ENCODE measurements around the gene RBL1. TPM values are rescaled to one million over a fixed set of nuclear protein-coding genes. Genes with fewer than 3 reads are reported as not detected.

Gene RBL1
- total RNA-seq, 2 donors from 2014 or later, result 2.5 to 17.1 TPM

GRCh38 chr20:36988494-36988966 is 107.3 kb downstream of the RBL1 start:
- H3K27ac ChIP-seq, result no peak overlapping the region
- H3K4me1 ChIP-seq (ENCODE audit: control insufficient read depth in 1 of 2, low read depth in 2 of 2), result no peaks in the 10 kb centered on the region
- no peaks in the 10 kb centered on the region for H3K36me3 ChIP-seq
- H3K4me3 ChIP-seq, result no peak overlapping the region
- H3K27me3 ChIP-seq (replicated peaks; ENCODE audit: insufficient read depth), result no peaks in the 10 kb centered on the region
- no peak for TF ChIP-seq CTCF (IDR thresholded peaks at IDR 0.05)
- H3K9me3 ChIP-seq, result no peaks in the 10 kb centered on the region
- DNase-seq (ENCODE audit: low spot score) (no peak), ATAC-seq (ENCODE audit: insufficient number of reproducible peaks, low FRiP score, low read depth) (no peak)

GRCh38 chr20:36984257-36984638 is 111.5 kb downstream of the RBL1 start:
- Histone ChIP-seq H3K27ac (no peak overlapping the region), H3K9me3 (no peaks in the 10 kb centered on the region), H3K27me3 (replicated peaks; ENCODE audit: insufficient read depth) (no peaks in the 10 kb centered on the region), H3K36me3 (no peaks in the 10 kb centered on the region), H3K4me1 (ENCODE audit: control insufficient read depth in 1 of 2, low read depth in 2 of 2) (no peaks in the 10 kb centered on the region), H3K4me3 (no peak overlapping the region)
- no peak for DNase-seq (ENCODE audit: low spot score)
- no peak for TF ChIP-seq CTCF (IDR thresholded peaks at IDR 0.05)
- no peak for ATAC-seq (ENCODE audit: insufficient number of reproducible peaks, low FRiP score, low read depth)

GRCh38 chr20:36975099-36975818 is 120.5 kb downstream of the RBL1 start:
- no peaks in the 10 kb centered on the region for H3K27me3 ChIP-seq (replicated peaks; ENCODE audit: insufficient read depth)
- DNase-seq (ENCODE audit: low spot score), result no peak
- no peaks in the 10 kb centered on the region for H3K9me3 ChIP-seq
- H3K4me1 ChIP-seq (ENCODE audit: control insufficient read depth in 1 of 2, low read depth in 2 of 2), result no peaks in the 10 kb centered on the region
- no peak for TF ChIP-seq CTCF (IDR thresholded peaks at IDR 0.05)
- no peak overlapping the region for H3K4me3 ChIP-seq
- ATAC-seq (ENCODE audit: insufficient number of reproducible peaks, low FRiP score, low read depth), result no peak
- no peaks in the 10 kb centered on the region for H3K36me3 ChIP-seq
- no peak overlapping the region for H3K27ac ChIP-seq

- Histone ChIP-seq H3K36me3 (no peaks in the 10 kb centered on the region), H3K27me3 (replicated peaks; ENCODE audit: insufficient read depth) (no peaks in the 10 kb centered on the region), H3K9me3 (no peaks in the 10 kb centered on the region), H3K4me3 (no peak overlapping the region), H3K4me1 (ENCODE audit: control insufficient read depth in 1 of 2, low read depth in 2 of 2) (no peaks in the 10 kb centered on the region), H3K27ac (no peak overlapping the region)
- DNase-seq (ENCODE audit: low spot score), result no peak
- no peak for ATAC-seq (ENCODE audit: insufficient number of reproducible peaks, low FRiP score, low read depth)
- no peak for TF ChIP-seq CTCF (IDR thresholded peaks at IDR 0.05)
Measured at GRCh38 chr20:36974660-36975059, 121.1 kb downstream of the RBL1 start.

- DNase-seq (ENCODE audit: low spot score) (no peak), ATAC-seq (ENCODE audit: insufficient number of reproducible peaks, low FRiP score, low read depth) (no peak)
- no peak overlapping the region for H3K4me3 ChIP-seq
- no peaks in the 10 kb centered on the region for H3K36me3 ChIP-seq
- no peak for TF ChIP-seq CTCF (IDR thresholded peaks at IDR 0.05)
- no peaks in the 10 kb centered on the region for H3K4me1 ChIP-seq (ENCODE audit: control insufficient read depth in 1 of 2, low read depth in 2 of 2)
- no peaks in the 10 kb centered on the region for H3K9me3 ChIP-seq
- H3K27ac ChIP-seq, result no peak overlapping the region
- H3K27me3 ChIP-seq (replicated peaks; ENCODE audit: insufficient read depth), result no peaks in the 10 kb centered on the region
Measured at GRCh38 chr20:36971103-36971502, 124.7 kb downstream of the RBL1 start.
